Neural crest cell (in vitro differentiated cells): ENCODE results near the gene LGR6. TPM values are rescaled to one million over a fixed set of nuclear protein-coding genes. Genes with fewer than 3 reads are reported as not detected.
A peak's percentile ranks its signal among the peaks of the same experiment; 100 is the strongest.

ENCODE experiments used
- DNase-seq: peaks from one replicate; pipeline ENCODE4 v3.0.0; 2021; ENCODE audit warnings: low read depth, mixed read lengths, low spot score
- H3K27ac Mint-ChIP-seq: one replicate; pipeline ENCODE4 v1.8.0; 2021; ENCODE audit warnings: mild to moderate bottlenecking, mixed read lengths; ENCODE audit not compliant: unreplicated experiment
- H3K27me3 Mint-ChIP-seq: 2 replicates; pipeline ENCODE4 v1.8.0; 2021; ENCODE audit warnings: low read depth, mild to moderate bottlenecking, mixed read lengths
- H3K36me3 Mint-ChIP-seq: 2 replicates; pipeline ENCODE4 v1.8.0; 2021; ENCODE audit warnings: low read depth, mild to moderate bottlenecking, mixed read lengths
- H3K4me1 Mint-ChIP-seq: 2 replicates; pipeline ENCODE4 v1.8.0; 2021; ENCODE audit warnings: mixed read lengths
- H3K4me3 Mint-ChIP-seq: one replicate; pipeline ENCODE4 v1.8.0; 2021; ENCODE audit warnings: mild to moderate bottlenecking, mixed read lengths
- H3K9me3 Mint-ChIP-seq: 2 replicates; pipeline ENCODE4 v1.8.0; 2021; ENCODE audit warnings: mixed read lengths
- CTCF ChIP-seq: fragments of 200-600 bp; sonication (generic); conservative IDR thresholded peaks from 2 replicates; pipeline ENCODE4 v1.5.0; 2021; ENCODE audit warnings: antibody characterized with exemption, mild to moderate bottlenecking
- total RNA-seq: library from RNA; stranded (reverse); gene quantifications from 2 replicates; pipeline ENCODE4 v1.2.1, GENCODE V29; 2021

LGR6 gene
- total RNA-seq, 1 donor from 2014 or later, result 0.16 TPM

DNA sequence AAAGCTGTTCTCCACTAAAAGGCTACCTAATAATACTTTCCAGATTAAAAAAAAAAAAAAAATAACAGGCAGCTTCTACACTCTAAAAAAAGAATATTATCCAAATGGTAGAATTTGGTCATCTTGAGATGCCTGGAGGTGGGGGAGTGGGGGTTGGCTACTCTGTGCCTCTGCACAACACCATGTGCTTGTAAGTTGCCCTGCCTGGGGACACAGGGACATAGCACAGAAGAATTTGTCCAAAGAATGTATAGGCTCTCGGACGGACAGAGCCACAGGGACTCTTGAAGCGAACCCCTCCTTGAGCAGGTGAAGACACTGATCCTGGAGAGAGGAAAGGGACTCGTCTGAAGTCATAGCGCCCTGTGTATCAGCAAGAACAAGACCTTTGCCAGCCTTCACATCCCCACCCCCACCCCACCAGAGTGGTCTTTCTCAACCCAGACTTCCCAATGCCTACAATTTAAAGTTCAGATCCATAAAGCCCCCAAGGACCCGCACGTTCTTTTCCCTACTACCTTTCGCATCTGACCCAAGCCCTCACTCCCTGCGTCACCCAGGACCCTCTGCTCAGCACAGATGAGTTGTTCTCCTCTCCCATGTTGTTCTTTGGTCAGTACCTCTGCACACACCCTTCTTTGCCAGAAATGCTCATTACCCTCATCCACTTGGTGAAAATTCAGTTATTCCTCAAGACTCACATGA is 72.6 kb downstream of the LGR6 start:
- Mint-ChIP-seq H3K36me3 (no peaks in the 10 kb centered on the region), H3K27ac (no peak overlapping the region), H3K27me3 (peaks cover 24% of the 10 kb centered on the region), H3K9me3 (peaks cover 7% of the 10 kb centered on the region), H3K4me3 (no peak overlapping the region), H3K4me1 (no peaks in the 10 kb centered on the region)
- DNase-seq, result no peak
- no peak for TF ChIP-seq CTCF

GRCh38 chr1:202268032-202268431 is 74.4 kb downstream of the LGR6 start:
- DNase-seq, result no peak
- H3K27me3 Mint-ChIP-seq, result peaks cover 21% of the 10 kb centered on the region
- no peak for TF ChIP-seq CTCF
- no peaks in the 10 kb centered on the region for H3K4me1 Mint-ChIP-seq
- peaks cover 4% of the 10 kb centered on the region for H3K9me3 Mint-ChIP-seq
- no peak overlapping the region for H3K4me3 Mint-ChIP-seq
- no peak overlapping the region for H3K27ac Mint-ChIP-seq
- no peaks in the 10 kb centered on the region for H3K36me3 Mint-ChIP-seq

DNA sequence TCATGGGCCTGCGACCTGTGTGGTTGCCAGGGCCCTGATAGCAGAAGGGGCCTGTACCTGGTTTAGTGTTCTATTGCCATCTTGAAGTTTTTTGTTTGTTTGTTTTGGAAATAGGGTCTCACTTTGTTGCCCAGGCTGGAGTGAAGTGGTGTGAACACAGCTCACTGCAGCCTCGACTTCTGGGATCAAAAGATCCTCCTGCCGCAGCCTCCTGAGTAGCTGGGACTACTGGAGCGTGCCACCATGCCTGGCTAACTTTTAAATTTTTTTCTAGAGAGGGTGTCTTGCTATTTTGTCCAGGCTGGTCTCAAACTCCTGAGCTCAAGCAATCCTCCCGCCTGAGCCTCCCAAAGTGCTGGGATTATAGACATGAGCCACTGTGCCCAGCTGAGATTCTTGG is 75.2 kb downstream of the LGR6 start:
- peaks cover 4% of the 10 kb centered on the region for H3K9me3 Mint-ChIP-seq
- H3K27ac Mint-ChIP-seq, result peak overlapping the region; percentile 81
- no peak overlapping the region for H3K4me3 Mint-ChIP-seq
- H3K27me3 Mint-ChIP-seq, result peaks cover 15% of the 10 kb centered on the region
- no peak for DNase-seq
- no peak for TF ChIP-seq CTCF
- no peaks in the 10 kb centered on the region for H3K36me3 Mint-ChIP-seq
- H3K4me1 Mint-ChIP-seq, result no peaks in the 10 kb centered on the region

DNA sequence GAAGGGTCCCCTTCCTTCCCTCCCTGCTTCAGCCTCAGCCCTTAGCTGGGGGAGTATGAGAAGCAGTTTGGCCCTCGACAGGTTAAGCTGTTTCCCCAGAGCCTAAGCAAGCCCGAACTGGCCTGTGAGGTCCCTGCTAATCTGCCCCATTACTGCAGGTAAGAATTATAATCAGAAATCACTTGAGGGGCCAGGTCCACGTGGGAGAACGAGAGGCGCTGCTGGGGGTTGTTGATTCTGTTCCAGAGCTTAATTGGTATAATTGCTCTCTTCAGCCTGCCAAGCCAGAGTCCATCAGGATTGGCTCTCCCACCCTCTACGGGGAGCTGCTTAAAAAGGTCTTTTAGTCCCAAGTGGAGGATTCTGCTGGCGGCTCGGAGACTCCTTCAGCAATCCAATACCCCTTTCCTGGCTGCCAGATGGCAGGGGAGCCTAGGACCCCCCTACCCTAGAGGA is 77.3 kb downstream of the LGR6 start:
- peaks cover 9% of the 10 kb centered on the region for H3K9me3 Mint-ChIP-seq
- H3K36me3 Mint-ChIP-seq, result no peaks in the 10 kb centered on the region
- no peak overlapping the region for H3K27ac Mint-ChIP-seq
- no peak for TF ChIP-seq CTCF
- H3K27me3 Mint-ChIP-seq, result peaks cover 9% of the 10 kb centered on the region
- H3K4me3 Mint-ChIP-seq, result no peak overlapping the region
- no peaks in the 10 kb centered on the region for H3K4me1 Mint-ChIP-seq
- DNase-seq, result no peak

GRCh38 chr1:202272103-202272845 is 78.7 kb downstream of the LGR6 start:
- Mint-ChIP-seq H3K4me1 (no peaks in the 10 kb centered on the region), H3K27ac (no peak overlapping the region), H3K4me3 (no peak overlapping the region), H3K27me3 (no peaks in the 10 kb centered on the region), H3K36me3 (no peaks in the 10 kb centered on the region), H3K9me3 (peaks cover 5% of the 10 kb centered on the region)
- no peak for DNase-seq
- no peak for TF ChIP-seq CTCF
